Coronary artery (tissue), 2 donors: ENCODE results near the gene SEMA4A.
A peak's percentile ranks its signal among the peaks of the same experiment; 100 is the strongest.

Source experiments
- DNase-seq: peaks from one replicate; pipeline ENCODE4 v3.0.0-alpha.2; 2017; ENCODE audit warnings: low spot score
- H3K27ac ChIP-seq, 2 donors: fragments of 200-600 bp; sonication (generic); one replicate each; pipeline ENCODE4 v1.5.1; 2016 to 2019
- H3K4me3 ChIP-seq: fragments of 200-600 bp; sonication (generic); 2 replicates; pipeline ENCODE4 v1.5.1; 2016; ENCODE audit warnings: mild to moderate bottlenecking, moderate library complexity
- TF ChIP-seq, protein P1 (sequence below): fragments of 200-600 bp; sonication (generic); IDR thresholded peaks from one replicate; pipeline ENCODE4 v1.5.1; 2019; ENCODE audit warnings: antibody characterized with exemption

SEMA4A gene

DNA sequence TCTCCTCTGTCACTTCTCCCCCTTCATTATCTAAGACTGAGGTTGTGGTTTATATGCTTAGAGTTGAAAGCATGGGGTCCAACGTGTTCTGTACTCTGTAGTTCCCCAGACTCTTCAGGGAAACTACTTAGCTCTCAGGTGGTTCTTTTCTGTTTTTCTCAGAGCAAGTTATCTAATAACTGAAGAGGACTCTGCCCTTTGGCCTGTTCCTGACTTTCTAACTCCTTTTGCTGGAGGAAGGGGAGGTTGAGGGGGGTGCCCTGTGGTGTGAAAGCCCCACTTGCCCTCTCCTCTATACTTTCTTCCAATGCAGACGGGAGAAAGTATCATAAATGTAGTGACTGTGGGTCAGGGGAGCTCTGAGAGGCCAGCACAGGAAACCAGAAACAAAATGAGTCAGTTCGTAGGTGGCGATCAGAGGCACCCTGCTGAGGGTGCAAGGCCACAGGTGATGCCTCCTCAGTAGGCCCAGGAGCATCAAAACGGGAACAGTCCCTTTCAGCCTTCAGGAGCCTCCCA is 45.5 kb downstream of the SEMA4A start:
- TF ChIP-seq, protein P1, sequence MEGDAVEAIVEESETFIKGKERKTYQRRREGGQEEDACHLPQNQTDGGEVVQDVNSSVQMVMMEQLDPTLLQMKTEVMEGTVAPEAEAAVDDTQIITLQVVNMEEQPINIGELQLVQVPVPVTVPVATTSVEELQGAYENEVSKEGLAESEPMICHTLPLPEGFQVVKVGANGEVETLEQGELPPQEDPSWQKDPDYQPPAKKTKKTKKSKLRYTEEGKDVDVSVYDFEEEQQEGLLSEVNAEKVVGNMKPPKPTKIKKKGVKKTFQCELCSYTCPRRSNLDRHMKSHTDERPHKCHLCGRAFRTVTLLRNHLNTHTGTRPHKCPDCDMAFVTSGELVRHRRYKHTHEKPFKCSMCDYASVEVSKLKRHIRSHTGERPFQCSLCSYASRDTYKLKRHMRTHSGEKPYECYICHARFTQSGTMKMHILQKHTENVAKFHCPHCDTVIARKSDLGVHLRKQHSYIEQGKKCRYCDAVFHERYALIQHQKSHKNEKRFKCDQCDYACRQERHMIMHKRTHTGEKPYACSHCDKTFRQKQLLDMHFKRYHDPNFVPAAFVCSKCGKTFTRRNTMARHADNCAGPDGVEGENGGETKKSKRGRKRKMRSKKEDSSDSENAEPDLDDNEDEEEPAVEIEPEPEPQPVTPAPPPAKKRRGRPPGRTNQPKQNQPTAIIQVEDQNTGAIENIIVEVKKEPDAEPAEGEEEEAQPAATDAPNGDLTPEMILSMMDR, result no peak
- DNase-seq, result no peak
- H3K27ac ChIP-seq, result no peak overlapping the region
- no peak overlapping the region for H3K4me3 ChIP-seq

DNA sequence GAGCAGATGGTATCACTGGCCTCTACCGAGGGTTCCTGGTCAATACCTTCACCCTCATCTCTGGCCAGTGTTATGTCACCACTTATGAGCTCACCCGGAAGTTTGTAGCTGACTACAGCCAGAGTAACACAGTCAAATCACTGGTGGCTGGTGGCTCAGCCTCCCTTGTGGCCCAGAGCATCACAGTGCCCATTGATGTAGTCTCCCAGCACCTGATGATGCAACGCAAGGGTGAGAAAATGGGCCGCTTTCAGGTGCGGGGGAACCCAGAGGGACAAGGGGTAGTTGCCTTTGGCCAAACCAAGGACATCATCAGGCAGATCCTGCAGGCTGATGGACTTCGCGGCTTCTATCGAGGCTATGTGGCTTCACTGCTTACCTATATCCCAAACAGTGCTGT is 46.7 kb downstream of the SEMA4A start:
- DNase-seq, result no peak
- TF ChIP-seq, protein P1, result no peak
- H3K27ac ChIP-seq, result no peak overlapping the region
- no peak overlapping the region for H3K4me3 ChIP-seq

DNA sequence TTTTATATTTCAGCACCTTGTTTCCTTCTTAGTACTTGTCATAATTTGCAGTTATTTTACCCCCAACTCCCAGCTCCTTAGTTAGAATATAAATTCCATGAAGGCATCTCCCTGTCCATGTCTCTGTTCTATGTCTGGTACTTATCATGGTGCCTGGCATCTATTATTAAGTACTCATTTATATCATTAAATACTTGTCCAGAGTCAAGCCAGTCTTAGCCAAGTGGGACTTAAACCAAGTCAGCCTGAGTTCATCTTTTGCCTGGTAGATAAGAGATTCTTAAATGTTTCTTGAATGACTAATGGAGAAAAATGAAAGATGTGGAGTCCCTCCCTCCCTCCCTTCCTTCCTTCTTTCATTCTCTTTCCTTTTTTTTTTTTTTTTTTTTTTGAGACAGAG is 49.9 kb downstream of the SEMA4A start:
- TF ChIP-seq, protein P1, result no peak
- peak overlapping the region in 1 of 2 donors; percentile 39 for H3K27ac ChIP-seq
- no peak overlapping the region for H3K4me3 ChIP-seq
- no peak for DNase-seq

DNA sequence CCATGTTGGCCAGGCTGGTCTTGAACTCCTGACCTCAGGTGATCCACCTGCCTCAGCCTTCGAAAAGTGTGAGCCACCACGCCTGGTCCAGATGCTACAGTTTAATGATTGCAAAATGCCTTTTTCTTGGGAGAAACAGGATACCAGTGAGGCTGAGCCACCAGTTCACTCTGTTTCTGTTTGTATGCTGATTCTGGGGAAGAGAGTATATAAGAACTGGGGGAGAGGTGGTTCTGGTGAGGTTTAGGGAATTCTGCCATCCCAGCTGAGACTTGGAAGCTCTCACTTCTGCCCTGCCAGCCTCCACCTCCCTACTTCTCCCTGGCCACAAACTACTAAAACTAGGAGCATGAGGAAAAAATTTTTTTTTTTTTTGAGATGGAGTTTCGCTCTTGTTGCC is 51.3 kb downstream of the SEMA4A start:
- no peak for DNase-seq
- TF ChIP-seq, protein P1, result no peak
- H3K27ac ChIP-seq, result peak overlapping the region in 1 of 2 donors; percentile 15
- no peak overlapping the region for H3K4me3 ChIP-seq

DNA sequence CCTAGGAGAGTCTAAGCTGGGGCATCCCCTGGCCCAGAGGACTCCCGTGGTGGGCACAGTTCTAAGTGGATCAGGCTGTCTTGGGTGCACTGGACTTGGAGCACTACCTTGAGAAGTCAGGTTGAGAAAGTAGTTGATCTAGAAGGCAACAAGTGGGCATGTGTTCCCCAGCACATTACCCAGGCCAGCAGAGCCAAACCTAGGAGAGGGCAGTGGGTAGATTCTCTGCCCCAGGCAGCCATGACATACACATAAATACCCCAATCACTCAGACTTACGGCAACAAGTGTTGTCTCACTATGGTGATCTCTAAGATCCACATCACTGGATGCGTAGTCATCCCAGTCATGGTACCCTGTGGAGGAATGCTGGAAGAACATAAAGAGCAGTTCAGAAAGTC is 57.9 kb downstream of the SEMA4A start:
- H3K4me3 ChIP-seq, result no peak overlapping the region
- DNase-seq, result no peak
- H3K27ac ChIP-seq, result no peak overlapping the region
- TF ChIP-seq, protein P1, result no peak

DNA sequence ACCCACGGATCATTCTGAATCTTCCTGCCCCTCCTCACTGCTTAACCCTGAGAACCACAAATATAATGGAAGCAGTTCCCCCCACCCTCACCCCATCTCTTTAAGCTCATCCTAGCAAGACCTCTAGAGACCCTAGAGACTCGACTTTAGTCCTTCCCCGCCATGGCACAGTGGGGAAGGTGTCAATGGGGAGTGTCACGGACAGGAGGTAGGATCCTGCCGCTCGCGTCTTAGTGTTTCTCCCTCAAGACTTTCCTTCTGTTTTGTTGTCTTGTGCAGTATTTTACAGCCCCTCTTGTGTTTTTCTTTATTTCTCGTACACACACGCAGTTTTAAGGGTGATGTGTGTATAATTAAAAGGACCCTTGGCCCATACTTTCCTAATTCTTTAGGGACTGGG is 58.7 kb downstream of the SEMA4A start:
- TF ChIP-seq, protein P1, result no peak
- Histone ChIP-seq H3K27ac (peak overlapping the region; percentile 98 to 99), H3K4me3 (peak overlapping the region; percentile 90)
- DNase-seq, result no peak

DNA sequence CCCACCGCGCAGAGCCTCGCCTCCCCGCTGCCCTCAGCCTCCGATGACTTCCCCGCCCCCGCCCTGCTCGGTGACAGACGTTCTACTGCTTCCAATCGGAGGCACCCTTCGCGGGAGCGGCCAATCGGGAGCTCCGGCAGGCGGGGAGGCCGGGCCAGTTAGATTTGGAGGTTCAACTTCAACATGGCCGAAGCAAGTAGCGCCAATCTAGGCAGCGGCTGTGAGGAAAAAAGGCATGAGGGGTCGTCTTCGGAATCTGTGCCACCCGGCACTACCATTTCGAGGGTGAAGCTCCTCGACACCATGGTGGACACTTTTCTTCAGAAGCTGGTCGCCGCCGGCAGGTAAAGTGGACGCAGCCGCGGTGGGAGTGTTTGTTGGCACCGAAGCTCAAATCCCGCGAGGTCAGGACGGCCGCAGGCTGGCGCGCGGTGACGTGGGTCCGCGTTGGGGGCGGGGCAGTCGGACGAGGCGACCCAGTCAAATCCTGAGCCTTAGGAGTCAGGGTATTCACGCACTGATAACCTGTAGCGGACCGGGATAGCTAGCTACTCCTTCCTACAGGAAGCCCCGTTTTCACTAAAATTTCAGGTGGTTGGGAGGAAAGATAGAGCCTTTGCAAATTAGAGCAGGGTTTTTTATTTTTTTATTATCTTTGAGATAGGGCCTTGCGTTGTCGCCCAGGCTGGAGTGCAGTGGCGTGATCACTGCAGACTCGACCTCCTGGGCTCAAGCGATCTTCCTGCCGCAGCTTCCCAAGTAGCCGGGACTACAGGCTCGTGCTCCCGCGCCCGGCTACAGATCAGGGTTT is 59.7 kb downstream of the SEMA4A start, which contains the start of gene PMF1:
PMF1 (plus strand) TSS at position 175 of the 811 bp plus-strand sequence; CDS start at position 184, 9 bp downstream.
- H3K4me3 ChIP-seq, result peak within 1 kb of the TSS; percentile 90
- peak within 1 kb of the TSS; percentile 98 to 99 for H3K27ac ChIP-seq
- TF ChIP-seq, protein P1, result no peak
- peak; percentile 98 for DNase-seq
